Activated CD8-positive, alpha-beta memory T cell treated with anti-CD3 and anti-CD28 coated beads for 24 hours (primary cell): ENCODE measurements around the gene TREM2.
"Not testable (repeated sequence)": the region's sequence is repeated elsewhere in the genome, so short reads cannot be mapped to it uniquely, and the experiment has no call there.

Experiments
- DNase-seq: peaks from one replicate; pipeline ENCODE4 v3.0.0-alpha.2; 2020

Gene TREM2

GRCh38 chr6:41153992-41154625 is 8.8 kb downstream of the TREM2 start, which contains the start of gene TREML1:
Gene TREML1 (minus strand): TSS chr6:41154347. CDS start chr6:41154288, 59 bp downstream.
- DNase-seq: no peak

- DNase-seq: no peak
These were observed 9.5 kb downstream of the TREM2 start for GRCh38 chr6:41153451-41153850.

- DNase-seq: no peak
These were observed 12.2 kb downstream of the TREM2 start for GRCh38 chr6:41150671-41151070.

- DNase-seq: no peak
These were observed 15.0 kb downstream of the TREM2 start for GRCh38 chr6:41147917-41148316.

GRCh38 chr6:41136911-41137310 is 26.0 kb downstream of the TREM2 start:
- DNase-seq: no peak

GRCh38 chr6:41135062-41135832 is 27.7 kb downstream of the TREM2 start:
- no peak for DNase-seq

GRCh38 chr6:41132254-41132653 is 30.7 kb downstream of the TREM2 start:
- no peak for DNase-seq

- no peak for DNase-seq
These were observed 37.6 kb downstream of the TREM2 start for GRCh38 chr6:41125282-41125681.

GRCh38 chr6:41122918-41123317 is 40.0 kb downstream of the TREM2 start:
- no peak for DNase-seq

- DNase-seq: no peak
These were observed 40.5 kb downstream of the TREM2 start for GRCh38 chr6:41122373-41122772.

- DNase-seq: no peak
These were observed 42.9 kb downstream of the TREM2 start for GRCh38 chr6:41120058-41120457.

- no peak for DNase-seq
These were observed 43.4 kb downstream of the TREM2 start for GRCh38 chr6:41119508-41119907.

GRCh38 chr6:41115027-41115426 is 47.9 kb downstream of the TREM2 start:
- not testable (repeated sequence) for DNase-seq

- DNase-seq: no peak
These were observed 51.9 kb downstream of the TREM2 start for GRCh38 chr6:41111017-41111416.
